Tibial nerve (tissue), 4 donors: Measurements from ENCODE around the gene ZFP3. TPM values are rescaled to one million over a fixed set of nuclear protein-coding genes. Genes with fewer than 3 reads are reported as not detected.
"Not testable (repeated sequence)": the region's sequence is repeated elsewhere in the genome, so short reads cannot be mapped to it uniquely, and the experiment has no call there.

Experiments used
- DNase-seq, 2 donors: peaks; one replicate each; pipeline ENCODE4 v3.0.0-alpha.2; 2019; ENCODE audit warnings: low spot score in 2 of 2
- H3K27ac ChIP-seq, 4 donors: fragments of 200-600 bp; sonication (generic) in 3 of 4; one replicate each; pipeline ENCODE4 v1.5.1; 2017 to 2019; ENCODE audit warnings: mild to moderate bottlenecking in 1 of 4
- H3K27me3 ChIP-seq, 2 donors: fragments of 200-600 bp; sonication (generic) in 1 of 2; one replicate each; pipeline versions ENCODE4 v1.5.1 to v1.6.0; 2017 to 2019
- H3K36me3 ChIP-seq, 3 donors: fragments of 200-600 bp; sonication (generic); one replicate each; pipeline ENCODE4 v1.5.1; 2018 to 2019
- H3K4me1 ChIP-seq, 4 donors: fragments of 200-600 bp; sonication (generic) in 3 of 4; one replicate each; pipeline ENCODE4 v1.5.1; 2017 to 2019
- H3K4me3 ChIP-seq, 4 donors: fragments of 200-600 bp; sonication (generic) in 3 of 4; one replicate each; pipeline ENCODE4 v1.5.1; 2017 to 2019; ENCODE audit warnings: mild to moderate bottlenecking in 1 of 4, moderate library complexity in 1 of 4
- H3K9me3 ChIP-seq, 4 donors: fragments of 200-600 bp; sonication (generic) in 3 of 4; one replicate each; pipeline ENCODE4 v1.5.1; 2017 to 2019
- EP300 ChIP-seq, 2 donors: sonication (generic); formaldehyde crosslinking; IDR thresholded peaks; one replicate each; pipeline ENCODE4 v1.6.1; 2017; ENCODE audit warnings: antibody characterized with exemption in 2 of 2, mild to moderate bottlenecking in 1 of 2
- POLR2A ChIP-seq, 2 donors: fragments of 450-650 bp; IDR thresholded peaks; one replicate each; pipeline ENCODE4 v1.6.1; 2017; ENCODE audit warnings: antibody characterized with exemption in 2 of 2, mild to moderate bottlenecking in 2 of 2, moderate library complexity in 2 of 2
- WGBS, 2 donors: methylation state at CpG; one replicate each; pipeline ENCODE4 v1.1.5; 2018; 5-methylcytosine and 5-hydroxymethylcytosine counted together
- total RNA-seq, 4 donors: library from RNA; depleted of rRNA; stranded (reverse); fragments of >200 nt; gene quantifications; one replicate each; pipeline ENCODE4 v1.1.0, GENCODE V29; 2016
- TF ChIP-seq, protein P1 (sequence below), 5 experiments: fragments of 200-600 bp in 3 of 5; fragments of 450-650 bp in 2 of 5; sonication (generic) in 3 of 5; IDR thresholded peaks; one replicate each; pipeline ENCODE4 v1.5.1; 2016 to 2019; ENCODE audit warnings: antibody characterized with exemption in 5 of 5, mild to moderate bottlenecking in 3 of 5, moderate library complexity in 2 of 5

ZFP3 gene
- total RNA-seq, 4 donors from 2014 or later, result 2.5 to 7.1 (median 4.7) TPM

DNA sequence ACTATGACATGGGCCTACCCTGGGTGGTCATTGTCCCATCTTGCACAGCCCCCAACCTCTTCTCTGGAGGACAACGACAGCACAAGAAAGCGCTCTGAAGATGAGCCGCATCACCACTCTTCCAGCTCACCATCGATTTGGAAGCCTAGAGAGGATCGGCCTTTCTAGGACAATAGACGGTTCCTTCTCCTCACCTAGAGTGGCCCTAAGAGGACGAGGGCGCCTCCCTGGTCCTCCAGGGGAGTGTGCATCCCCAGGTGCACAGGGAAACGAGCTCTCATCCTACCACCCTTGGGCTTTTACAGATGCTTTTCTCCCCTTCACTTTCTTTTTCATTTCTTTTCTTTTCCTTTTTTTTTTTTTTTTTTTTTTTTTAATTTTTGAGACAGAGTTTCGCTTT lies 22.7 kb upstream of the ZFP3 start:
- no peak overlapping the region for H3K27ac ChIP-seq
- H3K36me3 ChIP-seq, result no peaks in the 10 kb centered on the region
- TF ChIP-seq, protein P1, sequence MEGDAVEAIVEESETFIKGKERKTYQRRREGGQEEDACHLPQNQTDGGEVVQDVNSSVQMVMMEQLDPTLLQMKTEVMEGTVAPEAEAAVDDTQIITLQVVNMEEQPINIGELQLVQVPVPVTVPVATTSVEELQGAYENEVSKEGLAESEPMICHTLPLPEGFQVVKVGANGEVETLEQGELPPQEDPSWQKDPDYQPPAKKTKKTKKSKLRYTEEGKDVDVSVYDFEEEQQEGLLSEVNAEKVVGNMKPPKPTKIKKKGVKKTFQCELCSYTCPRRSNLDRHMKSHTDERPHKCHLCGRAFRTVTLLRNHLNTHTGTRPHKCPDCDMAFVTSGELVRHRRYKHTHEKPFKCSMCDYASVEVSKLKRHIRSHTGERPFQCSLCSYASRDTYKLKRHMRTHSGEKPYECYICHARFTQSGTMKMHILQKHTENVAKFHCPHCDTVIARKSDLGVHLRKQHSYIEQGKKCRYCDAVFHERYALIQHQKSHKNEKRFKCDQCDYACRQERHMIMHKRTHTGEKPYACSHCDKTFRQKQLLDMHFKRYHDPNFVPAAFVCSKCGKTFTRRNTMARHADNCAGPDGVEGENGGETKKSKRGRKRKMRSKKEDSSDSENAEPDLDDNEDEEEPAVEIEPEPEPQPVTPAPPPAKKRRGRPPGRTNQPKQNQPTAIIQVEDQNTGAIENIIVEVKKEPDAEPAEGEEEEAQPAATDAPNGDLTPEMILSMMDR (IDR thresholded peaks at IDR 0.05), result no peak
- TF ChIP-seq EP300 (IDR thresholded peaks at IDR 0.05) (no peak), POLR2A (IDR thresholded peaks at IDR 0.05) (no peak)
- H3K4me1 ChIP-seq, result peaks cover 0 to 1% (median 0%) of the 10 kb centered on the region in 4 donors
- no peaks in the 10 kb centered on the region for H3K9me3 ChIP-seq
- DNase-seq, result no peak
- H3K27me3 ChIP-seq, result no peaks in the 10 kb centered on the region
- 84 to 86% methylated on average over 9 to 10 of the region's 10 CpGs for WGBS, 2 donors
- H3K4me3 ChIP-seq, result no peak overlapping the region

DNA sequence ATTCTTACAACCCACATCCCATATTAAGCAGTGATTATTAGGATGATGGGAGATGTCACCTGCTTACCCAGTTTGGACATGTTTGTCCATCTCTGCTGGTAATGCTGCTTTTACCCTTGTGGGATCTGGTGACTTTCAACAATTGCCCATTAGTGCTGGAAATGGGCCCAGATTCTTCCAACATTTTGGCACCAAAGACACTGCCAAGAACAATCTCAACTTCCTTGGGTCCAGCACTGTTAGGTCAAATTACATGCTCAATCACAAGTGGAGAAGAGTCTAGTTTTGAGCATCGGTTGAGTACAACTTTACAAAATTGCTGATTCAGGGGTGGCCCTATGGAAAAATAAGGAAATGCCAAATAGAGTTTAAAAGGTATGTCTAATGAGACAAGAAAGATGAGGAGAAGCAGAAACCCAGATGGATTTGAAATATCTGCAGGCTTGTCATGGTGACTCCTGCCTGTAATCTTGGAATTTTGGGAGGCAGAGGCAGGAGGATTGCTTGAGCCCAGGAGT lies 13.0 kb upstream of the ZFP3 start:
- 38 to 43% methylated on average over 1 of the region's 1 CpG for WGBS, 2 donors
- H3K27me3 ChIP-seq, result no peaks in the 10 kb centered on the region
- TF ChIP-seq POLR2A (IDR thresholded peaks at IDR 0.05), result no peak
- TF ChIP-seq, protein P1 (IDR thresholded peaks at IDR 0.05), result no peak
- no peak for TF ChIP-seq EP300 (IDR thresholded peaks at IDR 0.05)
- H3K4me1 ChIP-seq, result no peaks in the 10 kb centered on the region
- DNase-seq, result no peak
- no peak overlapping the region for H3K27ac ChIP-seq
- no peaks in the 10 kb centered on the region for H3K36me3 ChIP-seq
- H3K4me3 ChIP-seq, result no peak overlapping the region
- H3K9me3 ChIP-seq, result no peaks in the 10 kb centered on the region

DNA sequence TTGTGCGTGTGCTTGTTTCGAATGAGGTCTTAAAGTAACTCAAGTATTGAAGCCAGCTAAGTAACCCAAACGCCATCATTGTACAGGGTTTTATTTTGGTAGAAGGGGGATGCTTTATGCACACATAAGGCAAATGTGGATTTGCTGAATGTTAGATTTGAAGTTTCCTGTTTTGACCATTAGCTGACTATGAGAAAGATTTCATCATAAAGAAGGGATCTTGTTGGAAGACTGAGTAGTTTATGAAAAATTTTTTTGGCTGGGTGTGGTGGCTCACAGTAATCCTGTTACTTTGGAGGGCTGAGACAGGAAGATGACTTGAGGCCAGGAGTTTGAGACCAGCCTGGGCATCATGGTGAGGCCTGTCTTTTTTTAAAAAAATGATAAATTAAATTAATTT lies 10.0 kb upstream of the ZFP3 start:
- no peaks in the 10 kb centered on the region for H3K27me3 ChIP-seq
- no peaks in the 10 kb centered on the region for H3K4me1 ChIP-seq
- H3K9me3 ChIP-seq, result no peaks in the 10 kb centered on the region
- TF ChIP-seq, protein P1 (IDR thresholded peaks at IDR 0.05), result no peak
- TF ChIP-seq EP300 (IDR thresholded peaks at IDR 0.05) (no peak), POLR2A (IDR thresholded peaks at IDR 0.05) (no peak)
- WGBS, 2 donors, result 85 to 89% methylated on average over 3 of the region's 3 CpGs
- no peak overlapping the region for H3K27ac ChIP-seq
- H3K36me3 ChIP-seq, result no peaks in the 10 kb centered on the region
- DNase-seq, result no peak
- H3K4me3 ChIP-seq, result no peak overlapping the region

DNA sequence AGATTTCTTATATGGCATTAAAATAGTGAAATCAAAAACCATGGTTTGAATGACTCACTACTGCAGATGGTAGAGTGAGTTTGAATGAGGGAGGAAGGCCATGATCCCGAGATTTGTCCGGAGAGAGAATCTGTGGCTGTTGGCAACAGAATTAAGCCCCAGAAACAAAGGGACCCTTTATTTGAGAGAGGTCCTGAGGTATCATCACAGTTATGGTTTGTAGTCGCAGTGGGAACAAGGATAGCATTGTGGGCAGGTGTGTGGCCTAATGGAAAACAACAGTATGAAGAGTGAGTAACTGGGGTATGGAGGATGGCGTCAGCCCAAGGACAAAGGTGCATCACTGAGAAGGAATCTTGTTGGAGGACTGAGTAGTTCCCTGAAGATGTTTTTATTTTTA lies 8.5 kb upstream of the ZFP3 start:
- H3K4me3 ChIP-seq, result no peak overlapping the region
- WGBS, 2 donors, result 46 to 47% methylated on average over 4 of the region's 4 CpGs
- H3K4me1 ChIP-seq, result no peaks in the 10 kb centered on the region
- H3K27me3 ChIP-seq, result no peaks in the 10 kb centered on the region
- peak in 1 of 2 donors; percentile 27 for DNase-seq
- TF ChIP-seq EP300 (IDR thresholded peaks at IDR 0.05) (no peak), POLR2A (IDR thresholded peaks at IDR 0.05) (no peak)
- TF ChIP-seq, protein P1 (IDR thresholded peaks at IDR 0.05), result no peak
- no peak overlapping the region for H3K27ac ChIP-seq
- H3K9me3 ChIP-seq, result no peaks in the 10 kb centered on the region
- H3K36me3 ChIP-seq, result no peaks in the 10 kb centered on the region

DNA sequence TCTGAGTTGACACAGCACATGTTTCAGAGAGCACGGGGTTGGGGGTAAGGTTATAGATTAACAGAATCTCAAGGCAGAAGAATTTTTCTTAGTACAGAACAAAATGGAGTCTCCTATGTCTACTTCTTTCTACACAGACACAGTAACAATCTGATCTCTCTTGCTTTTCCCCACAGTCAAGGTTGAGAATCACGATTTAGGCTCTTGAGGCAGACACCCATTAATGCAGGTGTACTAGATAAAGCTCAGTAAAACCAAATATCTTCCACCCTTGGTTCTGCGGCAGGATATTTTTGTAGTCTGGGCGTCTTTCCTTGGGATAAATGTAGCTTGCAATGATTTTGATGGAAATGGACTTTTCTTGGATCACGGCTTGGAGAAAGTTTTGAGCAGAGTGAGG lies 2.8 kb upstream of the ZFP3 start:
- not testable (repeated sequence) for H3K36me3 ChIP-seq, H3K27ac ChIP-seq, H3K27me3 ChIP-seq, H3K4me3 ChIP-seq, DNase-seq, H3K9me3 ChIP-seq
- H3K4me1 ChIP-seq, result peaks cover 0 to 20% (median 10%) of the 10 kb centered on the region in 4 donors
- 69 to 76% methylated on average over 5 of the region's 5 CpGs for WGBS, 2 donors

DNA sequence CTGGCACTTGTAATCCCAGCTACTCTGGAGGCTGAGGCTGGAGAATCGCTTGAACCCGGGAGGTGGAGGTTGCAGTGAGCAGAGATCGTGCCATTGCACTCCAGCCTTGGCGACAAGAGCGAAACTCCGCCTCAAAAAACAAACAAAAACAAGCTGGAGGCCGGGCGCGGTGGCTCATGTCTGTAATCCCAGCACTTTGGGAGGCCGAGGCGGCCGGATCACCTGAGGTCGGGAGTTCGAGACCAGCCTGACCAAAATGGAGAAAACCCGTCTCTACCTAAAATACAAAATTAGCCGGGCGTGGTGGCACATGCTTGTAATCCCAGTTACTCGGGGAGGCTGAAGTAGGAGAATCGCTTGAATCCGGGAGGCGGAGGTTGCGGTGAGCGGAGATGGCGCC lies 992 bp upstream of the ZFP3 start:
- 96% methylated on average over 24 of the region's 24 CpGs for WGBS, 2 donors
- Histone ChIP-seq H3K36me3 (peaks cover 0 to 27% (median 0%) of the 10 kb centered on the region in 3 donors), H3K27ac (peak overlapping the region in 1 of 4 donors; percentile 73), H3K4me1 (peaks cover 0 to 20% (median 10%) of the 10 kb centered on the region in 4 donors), H3K4me3 (peak overlapping the region in 3 of 4 donors; percentile 51 to 80 (median 75)), H3K9me3 (peaks cover 0 to 13% (median 0%) of the 10 kb centered on the region in 4 donors)
- H3K27me3 ChIP-seq, DNase-seq: not testable (repeated sequence)
